GM12878 (cell line): ENCODE measurements around the gene PDGFC. TPM values are rescaled to one million over a fixed set of nuclear protein-coding genes. Genes with fewer than 3 reads are reported as not detected.
"Not testable (repeated sequence)": the region's sequence is repeated elsewhere in the genome, so short reads cannot be mapped to it uniquely, and the experiment has no call there.

ENCODE experiments used
- ATAC-seq: fragments of 200-7000 bp; cut with Tn5 transposase; 3 replicates; pipeline ENCODE4 v1.9.1; 2020; ENCODE audit warnings: mild to moderate bottlenecking, moderate library complexity
- BruUV-seq: library from RNA; stranded (reverse); fragments of 400-500 nt; replicated peaks from 2 replicates; lab custom pipeline; 2021; lab: Mats Ljungman, UMichigan
- CTCF ChIA-PET: fragments of 300-600 bp; sonication (Branson Sonifier 250); formaldehyde crosslinking; extraction: SDS; loops from one replicate; lab custom pipeline; 2021; ENCODE audit warnings: inconsistent platforms; lab: Yijun Ruan, JAX
- POLR2A ChIA-PET: fragments of 350-600 bp; formaldehyde crosslinking; extraction: SDS; loops from one replicate; lab custom pipeline; 2021; ENCODE audit warnings: inconsistent platforms; lab: Charles Lee
- RAD21 ChIA-PET: fragments of 300-600 bp; sonication (Branson Sonifier 250); formaldehyde crosslinking; loops from one replicate; lab custom pipeline; 2023; ENCODE audit warnings: antibody characterized with exemption; ENCODE audit not compliant: unreplicated experiment; lab: Charles Lee
- SMC1A ChIA-PET: fragments of 300-600 bp; sonication (Branson Sonifier 250); formaldehyde crosslinking; loops from one replicate; lab custom pipeline; 2023; ENCODE audit not compliant: unreplicated experiment, uncharacterized antibody; lab: Charles Lee
- DNase-seq: peaks from one replicate; pipeline ENCODE4 v3.0.0-alpha.2; 2011; ENCODE audit warnings: low read depth, low spot score
- FAIRE-seq: peaks from 3 replicates; lab custom pipeline; 2011; peaks lifted over from hg19 to GRCh38; lab: Jason Lieb, UNC
- H2AFZ ChIP-seq: 2 replicates; pipeline ENCODE4 v1.6.0; 2011; ENCODE audit warnings: low read depth, low read length, control low read depth; ENCODE audit not compliant: control insufficient read depth
- H3K27ac ChIP-seq: 2 replicates; pipeline ENCODE4 v1.5.1; 2011; ENCODE audit warnings: control low read depth; ENCODE audit not compliant: control insufficient read depth, insufficient read depth
- H3K27me3 ChIP-seq, 2 experiments: replicated peaks in 1 of 2; 2 replicates each; pipeline versions ENCODE4 v1.6.0 to v1.6.1; 2011; ENCODE audit warnings: low read length in 1 of 2; ENCODE audit not compliant: control insufficient read depth in 2 of 2, insufficient read depth in 2 of 2
- H3K36me3 ChIP-seq, 2 experiments: 2 replicates each; pipeline ENCODE4 v1.5.1; 2011; ENCODE audit warnings: low read length in 1 of 2; ENCODE audit not compliant: control insufficient read depth in 2 of 2, insufficient read depth in 2 of 2
- H3K4me1 ChIP-seq: 2 replicates; pipeline ENCODE4 v1.6.1; 2011; ENCODE audit warnings: mild to moderate bottlenecking, low read length, moderate library complexity, mixed read lengths; ENCODE audit not compliant: control insufficient read depth, insufficient read depth
- H3K4me2 ChIP-seq: 2 replicates; pipeline ENCODE4 v1.6.0; 2011; ENCODE audit warnings: control low read depth; ENCODE audit not compliant: control insufficient read depth, insufficient read depth
- H3K4me3 ChIP-seq: fragments of 200-600 bp; sonication (generic); 2 replicates; pipeline ENCODE4 v1.5.1; 2016
- H3K79me2 ChIP-seq: 2 replicates; pipeline ENCODE4 v1.6.0; 2011; ENCODE audit warnings: low read length; ENCODE audit not compliant: control insufficient read depth, insufficient read depth
- H3K9ac ChIP-seq: 2 replicates; pipeline ENCODE4 v1.8.0; 2011; ENCODE audit warnings: low read length, control low read depth, mixed read lengths; ENCODE audit not compliant: control insufficient read depth, insufficient read depth
- H3K9me3 ChIP-seq: replicated peaks from 3 replicates; pipeline ENCODE4 v1.5.1; 2011; ENCODE audit warnings: mild to moderate bottlenecking, low read length; ENCODE audit not compliant: control insufficient read depth, insufficient read depth
- H4K20me1 ChIP-seq: 2 replicates; pipeline ENCODE4 v1.6.0; 2011; ENCODE audit not compliant: control insufficient read depth, insufficient read depth
- RCOR1 ChIP-seq: conservative IDR thresholded peaks from 2 replicates; pipeline ENCODE4 v1.6.1; 2012; ENCODE audit warnings: low read depth, low read length, improper control_type of control experiment
- SIN3A ChIP-seq: IDR thresholded peaks from 2 replicates; pipeline ENCODE4 v1.6.1; 2012; ENCODE audit warnings: low read depth, low read length, improper control_type of control experiment
- TBL1XR1 ChIP-seq: IDR thresholded peaks from 2 replicates; pipeline ENCODE4 v1.6.1; 2012; ENCODE audit warnings: low read depth, low read length, improper control_type of control experiment
- ZSCAN29 ChIP-seq: fragments of 450-650 bp; IDR thresholded peaks from 2 replicates; pipeline ENCODE4 v1.6.1; 2017; ENCODE audit warnings: mild to moderate bottlenecking, moderate library complexity
- WGBS: methylation state at CpG from one replicate; pipeline ENCODE4 v1.1.6; 2016; ENCODE audit warnings: low lambda C conversion rate; ENCODE audit not compliant: insufficient replicate concordance, insufficient coverage; ENCODE audit errors: missing lambda C conversion rate; 5-methylcytosine and 5-hydroxymethylcytosine counted together
- in situ Hi-C: fragments of 300-500 bp; cut with MboI; formaldehyde crosslinking; loops from 9 replicates; pipeline ENCODE4 v1.14.3; 2018; ENCODE audit warnings: mixed read lengths
- intact Hi-C: fragments of 100-400 bp; cut with micrococcal nuclease; formaldehyde crosslinking; loops from one replicate; pipeline ENCODE4 v1.14.2; 2022; ENCODE audit not compliant: unreplicated experiment
- polyA plus RNA-seq, 11 experiments: library from polyadenylated mRNA; depleted of rRNA in 4 of 11; unstranded in 6 of 11; stranded (reverse) in 5 of 11; fragments of >200 nt; fragmentation: Nextera tagmentation in 4 of 11; fragmentation: Illumina TruSeq in 1 of 11; extraction: Ambion mirVana in 4 of 11; extraction: Trizol in 1 of 11; gene quantifications; 1 replicate in 1 of 11; 2 replicates in 10 of 11; pipeline versions ENCODE4 v1.2.1 to v1.2.3, GENCODE V29; 2011 to 2016; ENCODE audit warnings: inconsistent platforms in 2 of 11, missing spikeins in 2 of 11, low read depth in 1 of 11
- total RNA-seq, 4 experiments: library from RNA; depleted of rRNA in 3 of 4; stranded (reverse); fragments of >200 nt in 3 of 4; fragmentation: Illumina TruSeq in 1 of 4; extraction: Trizol in 1 of 4; gene quantifications; 2 replicates each; pipeline versions ENCODE4 v1.2.1 to v1.2.3, GENCODE V29; 2013 to 2021

The PDGFC gene
- total and polyA plus RNA-seq, 10 of the 15 experiments (the other 5 are each of a cell fraction or from before 2014, with no cell fraction given): 0.02 to 0.18 TPM; not detected in 8

GRCh38 chr4:156932360-156932759 is 39.2 kb downstream of the PDGFC start:
- ATAC-seq, H4K20me1 ChIP-seq, in situ Hi-C loops, H3K36me3 ChIP-seq, H3K4me2 ChIP-seq, RAD21 ChIA-PET, H3K27me3 ChIP-seq, CTCF ChIA-PET, DNase-seq, H3K9ac ChIP-seq, H3K27ac ChIP-seq, H3K4me3 ChIP-seq, H3K4me1 ChIP-seq, SMC1A ChIA-PET, FAIRE-seq, H3K9me3 ChIP-seq, H2AFZ ChIP-seq, BruUV-seq, H3K79me2 ChIP-seq, intact Hi-C loops: not testable (repeated sequence)
- POLR2A ChIA-PET: interaction anchor here (0.7 kb wide), 1 partner anchor 234 kb away, joined by 3 read pairs; no protein-coding TSS in a partner anchor
- WGBS: 55% methylated on average over 2 of the region's 2 CpGs

GRCh38 chr4:156931267-156931666 is 40.3 kb downstream of the PDGFC start:
- FAIRE-seq (no peak), DNase-seq (no peak), ATAC-seq (no peak)
- intact Hi-C loops (no loop called here), in situ Hi-C loops (no loop called here)
- WGBS: 59% methylated on average over 2 of the region's 2 CpGs
- Histone ChIP-seq H3K9me3 (no peaks in the 10 kb centered on the region), H4K20me1 (no peaks in the 10 kb centered on the region), H3K79me2 (no peaks in the 10 kb centered on the region), H3K9ac (no peak overlapping the region), H3K27ac (no peak overlapping the region), H3K4me1 (no peaks in the 10 kb centered on the region), H3K27me3 (no peaks in the 10 kb centered on the region), H3K36me3 (no peaks in the 10 kb centered on the region), H3K4me3 (no peak overlapping the region), H2AFZ (no peak overlapping the region), H3K4me2 (no peak overlapping the region)
- ChIA-PET POLR2A (no interaction called here), CTCF (interaction anchor here (0.6 to 1.2 kb wide), 3 partner anchors 11 to 245 kb away, joined by 3 to 4 read pairs (median 3); no protein-coding TSS in a partner anchor), SMC1A (no interaction called here), RAD21 (no interaction called here)
- TF ChIP-seq TBL1XR1 (no peak), ZSCAN29 (no peak), SIN3A (no peak), RCOR1 (no peak)
- no TSS peak for BruUV-seq
